Endothelial cell of umbilical vein (primary cell): ENCODE results near the gene BMP10. TPM values are rescaled to one million over a fixed set of nuclear protein-coding genes. Genes with fewer than 3 reads are reported as not detected.
A peak's percentile ranks its signal among the peaks of the same experiment; 100 is the strongest.

Experiments
- BruUV-seq: library from RNA; stranded (reverse); fragments of 400-500 nt; replicated peaks from 2 replicates; lab custom pipeline; 2021; lab: Mats Ljungman, UMichigan
- CTCF ChIA-PET: fragments of 300-600, 350-600 bp; sonication (Branson Sonifier 250); formaldehyde crosslinking; loops from one replicate; lab custom pipeline; 2021; ENCODE audit warnings: antibody characterized with exemption, inconsistent platforms; lab: Charles Lee
- POLR2A ChIA-PET: fragments of 300-600, 350-600 bp; sonication (Branson Sonifier 250); formaldehyde crosslinking; loops from one replicate; lab custom pipeline; 2021; ENCODE audit warnings: antibody characterized with exemption, inconsistent platforms; lab: Charles Lee
- DNase-seq: peaks from one replicate; pipeline ENCODE4 v3.0.0-alpha.2; 2011; ENCODE audit warnings: low read depth, low spot score
- FAIRE-seq: peaks from 2 replicates; lab custom pipeline; 2011; peaks lifted over from hg19 to GRCh38; lab: Jason Lieb, UNC
- H2AFZ ChIP-seq: 2 replicates; pipeline ENCODE4 v1.6.0; 2012; ENCODE audit warnings: low read depth, low read length, control low read depth, inconsistent platforms
- H3K27ac ChIP-seq: 2 replicates; pipeline ENCODE4 v1.5.1; 2011; ENCODE audit warnings: low read depth, mild to moderate bottlenecking, control low read depth, low read length, moderate library complexity; ENCODE audit not compliant: insufficient read depth
- H3K27me3 ChIP-seq, 2 experiments: 2 replicates each; pipeline versions ENCODE4 v1.6.0 to v1.6.1; 2011; ENCODE audit warnings: low read length in 2 of 2, mixed read lengths in 1 of 2; ENCODE audit not compliant: control insufficient read depth in 2 of 2, insufficient read depth in 2 of 2
- H3K36me3 ChIP-seq, 2 experiments: 2 replicates in 1 of 2; 3 replicates in 1 of 2; pipeline ENCODE4 v1.5.1; 2011; ENCODE audit warnings: low read length in 2 of 2, mild to moderate bottlenecking in 1 of 2, moderate library complexity in 1 of 2; ENCODE audit not compliant: control insufficient read depth in 2 of 2, insufficient read depth in 2 of 2; ENCODE audit errors: extremely low read depth in 1 of 2
- H3K4me1 ChIP-seq: 3 replicates; pipeline ENCODE4 v1.5.1; 2011; ENCODE audit warnings: mild to moderate bottlenecking, low read length; ENCODE audit not compliant: control insufficient read depth, insufficient read depth; ENCODE audit errors: extremely low read depth
- H3K4me2 ChIP-seq: 2 replicates; pipeline ENCODE4 v1.6.1; 2011; ENCODE audit warnings: low read length, control low read depth, mixed read lengths; ENCODE audit not compliant: insufficient read depth
- H3K4me3 ChIP-seq, 3 experiments: fragments of 200-600 bp in 1 of 3; sonication (generic), shearing (Covaris generic) in 1 of 3; replicated peaks in 1 of 3; 2 replicates each; pipeline ENCODE4 v1.5.1; 2011 to 2016; ENCODE audit warnings: control low read depth in 3 of 3, low read length in 3 of 3, mild to moderate bottlenecking in 2 of 3, inconsistent platforms in 1 of 3, low read depth in 1 of 3, moderate library complexity in 1 of 3; ENCODE audit not compliant: insufficient read depth in 1 of 3
- H3K79me2 ChIP-seq: 2 replicates; pipeline ENCODE4 v1.6.0; 2012; ENCODE audit warnings: low read length, inconsistent platforms; ENCODE audit not compliant: control insufficient read depth, insufficient read depth
- H3K9ac ChIP-seq: replicated peaks from 2 replicates; pipeline ENCODE3; 2011; ENCODE audit warnings: low read length, control low read depth; ENCODE audit not compliant: insufficient read depth; ENCODE audit errors: extremely low read depth
- H3K9me1 ChIP-seq: replicated peaks from 3 replicates; pipeline ENCODE4 v1.6.0; 2011; ENCODE audit warnings: mild to moderate bottlenecking, low read length; ENCODE audit not compliant: control insufficient read depth, insufficient read depth; ENCODE audit errors: extremely low read depth
- H3K9me3 ChIP-seq: replicated peaks from 2 replicates; pipeline ENCODE4 v1.5.1; 2012; ENCODE audit warnings: low read length, inconsistent platforms; ENCODE audit not compliant: control insufficient read depth, insufficient read depth
- H4K20me1 ChIP-seq: replicated peaks from 2 replicates; pipeline ENCODE3; 2011; ENCODE audit warnings: mild to moderate bottlenecking, low read length; ENCODE audit not compliant: control insufficient read depth, insufficient read depth; ENCODE audit errors: extremely low read depth
- EZH2 ChIP-seq: IDR thresholded peaks from 2 replicates; pipeline ENCODE4 v1.6.1; 2012; ENCODE audit warnings: borderline replicate concordance, low read depth, mild to moderate bottlenecking, moderate library complexity, low read length, inconsistent platforms; ENCODE audit not compliant: severe bottlenecking
- FOS ChIP-seq: IDR thresholded peaks from 2 replicates; pipeline ENCODE4 v1.6.1; 2011; ENCODE audit warnings: mild to moderate bottlenecking, low read length, moderate library complexity, borderline replicate concordance; ENCODE audit not compliant: insufficient read depth
- GATA2 ChIP-seq: IDR thresholded peaks from 2 replicates; pipeline ENCODE4 v1.7.0; 2011; ENCODE audit warnings: low read depth, mild to moderate bottlenecking, moderate library complexity, mixed read lengths, low read length; ENCODE audit not compliant: insufficient read length, insufficient read depth
- JUN ChIP-seq: IDR thresholded peaks from 2 replicates; pipeline ENCODE4 v1.6.1; 2011; ENCODE audit warnings: borderline replicate concordance, low read depth; ENCODE audit not compliant: insufficient read length, insufficient read depth
- MYC ChIP-seq: IDR thresholded peaks from one replicate; pipeline ENCODE4 v1.6.1; 2011; ENCODE audit warnings: mild to moderate bottlenecking, low read depth, low read length
- POLR2A ChIP-seq: IDR thresholded peaks from 2 replicates; pipeline ENCODE4 v1.6.1; 2012; ENCODE audit warnings: low read depth, mild to moderate bottlenecking, control low read depth, low read length
- POLR2AphosphoS5 ChIP-seq: IDR thresholded peaks from 2 replicates; pipeline ENCODE4 v1.6.1; 2012; ENCODE audit warnings: low read depth, mild to moderate bottlenecking, control low read depth, low read length, moderate library complexity; ENCODE audit not compliant: insufficient read depth
- dilution Hi-C: fragments of 300-500 bp; cut with MboI; formaldehyde crosslinking; loops from one replicate; pipeline ENCODE4 v1.15.0; 2019; ENCODE audit warnings: low sequenced_read_pairs; ENCODE audit not compliant: extremely low pct_ligation_motif_present
- intact Hi-C: fragments of 100-400 bp; cut with micrococcal nuclease; formaldehyde crosslinking; loops from one replicate; pipeline ENCODE4 v1.10.0; 2022
- polyA plus RNA-seq, 4 experiments: library from polyadenylated mRNA; depleted of rRNA in 3 of 4; stranded (reverse) in 3 of 4; unstranded in 1 of 4; fragments of >200 nt; gene quantifications; 2 replicates each; pipeline versions ENCODE4 v1.2.1 to v1.2.3, GENCODE V29; 2011 to 2012; ENCODE audit warnings: missing spikeins in 1 of 4
- total RNA-seq: library from RNA; stranded (reverse); gene quantifications from 2 replicates; pipeline ENCODE4 v1.2.3, GENCODE V29; 2021

Gene BMP10
- total and polyA plus RNA-seq, 2 donors (not counting 3 experiments of a cell fraction or from before 2014, with no cell fraction given), result not detected

GRCh38 chr2:68920481-68921170 lies 49.4 kb upstream of the BMP10 start:
- no peak overlapping the region for H3K27ac ChIP-seq
- intact Hi-C loops, result no loop called here
- no peak for TF ChIP-seq POLR2AphosphoS5
- no peak for TF ChIP-seq EZH2
- TF ChIP-seq GATA2, result no peak
- no peak for TF ChIP-seq POLR2A
- TF ChIP-seq JUN, result no peak
- TF ChIP-seq FOS, result no peak
- no peak for TF ChIP-seq MYC

DNA sequence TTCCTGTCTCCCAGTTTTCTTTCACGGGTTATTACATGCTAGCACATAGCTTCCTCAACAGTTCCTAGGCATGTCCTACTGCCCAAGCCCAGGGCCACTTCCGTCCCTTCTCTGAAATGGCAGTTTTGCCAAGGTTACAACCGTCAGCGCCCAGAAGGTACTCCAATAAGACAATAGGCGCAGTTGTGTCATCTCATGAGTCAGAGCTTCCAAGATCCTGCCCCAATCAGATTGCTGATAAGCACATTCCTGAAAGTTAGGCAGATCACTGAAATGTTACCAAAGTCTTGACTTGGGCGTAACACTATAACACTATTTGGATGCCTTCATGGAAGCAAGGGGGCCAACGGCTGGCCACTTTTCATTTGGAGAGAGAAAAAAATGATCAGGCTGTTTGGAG lies 47.3 kb upstream of the BMP10 start:
- no TSS peak for BruUV-seq
- Histone ChIP-seq H3K9me1 (no peaks in the 10 kb centered on the region), H3K9me3 (no peaks in the 10 kb centered on the region), H3K4me3 (no peak overlapping the region), H3K9ac (no peak overlapping the region), H2AFZ (no peak overlapping the region), H3K36me3 (no peaks in the 10 kb centered on the region), H3K27ac (no peak overlapping the region), H3K4me2 (no peak overlapping the region), H3K4me1 (peaks cover 5% of the 10 kb centered on the region), H3K27me3 (peaks cover 0 to 4% of the 10 kb centered on the region in 2 experiments), H3K79me2 (no peaks in the 10 kb centered on the region), H4K20me1 (no peaks in the 10 kb centered on the region)
- dilution Hi-C loops, result no loop called here
- DNase-seq (no peak), FAIRE-seq (no peak)
- ChIA-PET CTCF (interaction anchor here (0.6 to 12.3 kb wide), 9 partner anchors 8 to 455 kb away, joined by 3 to 517 read pairs (median 7); no protein-coding TSS in a partner anchor), POLR2A (interaction anchor here (0.7 kb wide), 1 partner anchor 11 kb away, joined by 3 read pairs; no protein-coding TSS in a partner anchor)
- intact Hi-C loops, result no loop called here
- TF ChIP-seq JUN, result peak; percentile 41
- TF ChIP-seq FOS, result no peak

More at GRCh38 chr2:68920481-68921170, 49.4 kb upstream of the BMP10 start:
- no peak overlapping the region for H3K4me3 ChIP-seq
- FAIRE-seq (no peak), DNase-seq (no peak)
- H4K20me1 ChIP-seq, result no peaks in the 10 kb centered on the region
- H3K4me1 ChIP-seq, result peaks cover 5% of the 10 kb centered on the region
- no peaks in the 10 kb centered on the region for H3K9me1 ChIP-seq
- ChIA-PET POLR2A (no interaction called here), CTCF (interaction anchor here (0.9 to 12.3 kb wide), 5 partner anchors 23 to 457 kb away, joined by 3 to 517 read pairs (median 13); no protein-coding TSS in a partner anchor)
- H3K9me3 ChIP-seq, result no peaks in the 10 kb centered on the region
- no peaks in the 10 kb centered on the region for H3K27me3 ChIP-seq
- no peak overlapping the region for H3K4me2 ChIP-seq
- no peak overlapping the region for H3K9ac ChIP-seq
- dilution Hi-C loops, result no loop called here
- no peaks in the 10 kb centered on the region for H3K36me3 ChIP-seq
- no TSS peak for BruUV-seq
- H3K79me2 ChIP-seq, result no peaks in the 10 kb centered on the region
- H2AFZ ChIP-seq, result no peak overlapping the region
